SU-DHL-6 (cell line): ENCODE measurements around the gene CFDP1.

Experiments
- H2AFZ ChIP-seq: fragments of 200-600 bp; sonication (generic); 2 replicates; pipeline ENCODE4 v1.6.1; 2014; ENCODE audit warnings: low read depth, mild to moderate bottlenecking, moderate library complexity, mixed read lengths, antibody characterized with exemption, low read length; ENCODE audit not compliant: severe bottlenecking
- H3F3A ChIP-seq: fragments of 200-600 bp; shearing (Covaris generic); 2 replicates; pipeline ENCODE4 v1.6.0; 2016; ENCODE audit warnings: antibody characterized with exemption, mild to moderate bottlenecking; ENCODE audit not compliant: insufficient read depth
- H3K27ac ChIP-seq: fragments of 200-600 bp; sonication (generic); 2 replicates; pipeline ENCODE4 v1.5.1; 2016; ENCODE audit warnings: low read depth, mild to moderate bottlenecking, low read length, moderate library complexity, mixed read lengths
- H3K27me3 ChIP-seq: fragments of 200-600 bp; sonication (generic), shearing (Covaris generic); 2 replicates; pipeline ENCODE4 v1.6.0; 2014; ENCODE audit warnings: mild to moderate bottlenecking, low read length
- H3K36me3 ChIP-seq: fragments of 200-600 bp; sonication (generic); 2 replicates; pipeline ENCODE4 v1.6.1; 2014; ENCODE audit warnings: mild to moderate bottlenecking, low read length, mixed read lengths
- H3K4me2 ChIP-seq: fragments of 300-600, 200-600 bp; shearing (Covaris generic), sonication (generic); 2 replicates; pipeline ENCODE4 v1.6.0; 2014; ENCODE audit warnings: low read length, low read depth, mild to moderate bottlenecking; ENCODE audit not compliant: poor library complexity, severe bottlenecking
- H3K4me3 ChIP-seq: fragments of 200-600 bp; sonication (generic); 2 replicates; pipeline ENCODE4 v1.5.1; 2014; ENCODE audit warnings: antibody characterized with exemption, low read length, mild to moderate bottlenecking, mixed read lengths; ENCODE audit not compliant: insufficient read depth, poor library complexity, severe bottlenecking
- H3K79me2 ChIP-seq: fragments of 200-600 bp; sonication (generic); 2 replicates; pipeline ENCODE4 v1.6.1; 2014; ENCODE audit warnings: mild to moderate bottlenecking, low read length, moderate library complexity; ENCODE audit not compliant: insufficient read depth
- H3K9ac ChIP-seq: fragments of 200-600 bp; sonication (generic); 2 replicates; pipeline ENCODE4 v1.7.0; 2014; ENCODE audit warnings: mild to moderate bottlenecking, low read length
- H3K9me2 ChIP-seq: fragments of 200-600 bp; sonication (generic); replicated peaks from 2 replicates; pipeline ENCODE4 v1.6.1; 2014; ENCODE audit warnings: low read length; ENCODE audit not compliant: insufficient read depth
- H3K9me3 ChIP-seq: fragments of 200-600 bp; sonication (generic); 2 replicates; pipeline ENCODE4 v1.6.1; 2014; ENCODE audit warnings: low read length, mixed read lengths; ENCODE audit not compliant: insufficient read depth
- H4K20me1 ChIP-seq: fragments of 200-600 bp; sonication (generic); 2 replicates; pipeline ENCODE4 v1.6.1; 2014; ENCODE audit warnings: low read depth, mild to moderate bottlenecking, antibody characterized with exemption, low read length, moderate library complexity, mixed read lengths
- EZH2phosphoT487 ChIP-seq: fragments of 200-600 bp; sonication (generic), shearing (Covaris generic); conservative IDR thresholded peaks from 2 replicates; pipeline ENCODE4 v1.6.1; 2018; ENCODE audit warnings: mild to moderate bottlenecking, antibody characterized with exemption, low read length, moderate library complexity, mixed read lengths
- TF ChIP-seq, protein P1 (sequence below): fragments of 200-600 bp; sonication (generic); IDR thresholded peaks from one replicate; pipeline ENCODE4 v1.5.1; 2017; ENCODE audit warnings: antibody characterized with exemption, mild to moderate bottlenecking, low read length, moderate library complexity; ENCODE audit not compliant: insufficient read depth, poor library complexity, severe bottlenecking

Gene CFDP1

DNA sequence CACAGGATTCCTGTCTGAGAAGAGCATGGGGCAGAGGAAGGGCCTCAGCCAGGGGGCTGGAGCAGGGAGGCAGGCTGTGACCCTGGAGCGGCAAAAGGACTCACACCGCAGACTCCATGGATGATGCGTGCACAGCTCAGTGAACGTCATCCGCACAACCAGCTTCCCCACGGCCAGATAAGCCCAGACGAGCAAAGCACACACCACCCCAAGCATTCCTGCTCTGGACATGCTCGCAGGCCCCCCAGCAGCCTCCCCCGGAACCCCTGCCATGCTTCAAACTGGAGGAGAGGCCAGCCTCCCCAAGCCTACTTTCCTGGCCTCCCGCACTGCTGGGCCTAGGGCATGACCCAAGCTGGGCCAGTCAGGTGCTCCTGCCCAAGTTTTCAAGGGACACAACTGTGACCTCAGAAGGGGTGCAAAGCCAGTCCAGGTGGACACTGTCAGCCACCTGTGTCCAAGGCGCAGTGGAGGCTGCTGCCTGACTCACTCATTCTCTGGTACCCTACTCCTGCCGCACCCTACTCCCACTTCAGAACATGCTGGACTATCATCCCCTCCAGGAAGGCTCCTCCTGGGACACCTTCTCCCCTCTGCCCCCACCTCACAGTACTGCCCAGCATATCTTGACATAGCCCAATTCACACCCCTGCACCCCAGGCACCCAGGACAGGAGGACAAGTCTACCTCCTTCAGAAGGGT is 186.6 kb downstream of the CFDP1 start:
- Histone ChIP-seq H3K9ac (no peak overlapping the region), H3F3A (no peaks in the 10 kb centered on the region), H3K27me3 (peaks cover 3% of the 10 kb centered on the region; the same call in 1 of the 2 replicates), H3K36me3 (no peaks in the 10 kb centered on the region), H3K9me2 (no peaks in the 10 kb centered on the region), H2AFZ (no peak overlapping the region), H3K9me3 (no peaks in the 10 kb centered on the region), H3K4me3 (no peak overlapping the region), H3K79me2 (no peaks in the 10 kb centered on the region), H3K27ac (no peak overlapping the region), H4K20me1 (no peaks in the 10 kb centered on the region), H3K4me2 (no peak overlapping the region)
- no peak for TF ChIP-seq EZH2phosphoT487
- TF ChIP-seq, protein P1, sequence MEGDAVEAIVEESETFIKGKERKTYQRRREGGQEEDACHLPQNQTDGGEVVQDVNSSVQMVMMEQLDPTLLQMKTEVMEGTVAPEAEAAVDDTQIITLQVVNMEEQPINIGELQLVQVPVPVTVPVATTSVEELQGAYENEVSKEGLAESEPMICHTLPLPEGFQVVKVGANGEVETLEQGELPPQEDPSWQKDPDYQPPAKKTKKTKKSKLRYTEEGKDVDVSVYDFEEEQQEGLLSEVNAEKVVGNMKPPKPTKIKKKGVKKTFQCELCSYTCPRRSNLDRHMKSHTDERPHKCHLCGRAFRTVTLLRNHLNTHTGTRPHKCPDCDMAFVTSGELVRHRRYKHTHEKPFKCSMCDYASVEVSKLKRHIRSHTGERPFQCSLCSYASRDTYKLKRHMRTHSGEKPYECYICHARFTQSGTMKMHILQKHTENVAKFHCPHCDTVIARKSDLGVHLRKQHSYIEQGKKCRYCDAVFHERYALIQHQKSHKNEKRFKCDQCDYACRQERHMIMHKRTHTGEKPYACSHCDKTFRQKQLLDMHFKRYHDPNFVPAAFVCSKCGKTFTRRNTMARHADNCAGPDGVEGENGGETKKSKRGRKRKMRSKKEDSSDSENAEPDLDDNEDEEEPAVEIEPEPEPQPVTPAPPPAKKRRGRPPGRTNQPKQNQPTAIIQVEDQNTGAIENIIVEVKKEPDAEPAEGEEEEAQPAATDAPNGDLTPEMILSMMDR: no peak

DNA sequence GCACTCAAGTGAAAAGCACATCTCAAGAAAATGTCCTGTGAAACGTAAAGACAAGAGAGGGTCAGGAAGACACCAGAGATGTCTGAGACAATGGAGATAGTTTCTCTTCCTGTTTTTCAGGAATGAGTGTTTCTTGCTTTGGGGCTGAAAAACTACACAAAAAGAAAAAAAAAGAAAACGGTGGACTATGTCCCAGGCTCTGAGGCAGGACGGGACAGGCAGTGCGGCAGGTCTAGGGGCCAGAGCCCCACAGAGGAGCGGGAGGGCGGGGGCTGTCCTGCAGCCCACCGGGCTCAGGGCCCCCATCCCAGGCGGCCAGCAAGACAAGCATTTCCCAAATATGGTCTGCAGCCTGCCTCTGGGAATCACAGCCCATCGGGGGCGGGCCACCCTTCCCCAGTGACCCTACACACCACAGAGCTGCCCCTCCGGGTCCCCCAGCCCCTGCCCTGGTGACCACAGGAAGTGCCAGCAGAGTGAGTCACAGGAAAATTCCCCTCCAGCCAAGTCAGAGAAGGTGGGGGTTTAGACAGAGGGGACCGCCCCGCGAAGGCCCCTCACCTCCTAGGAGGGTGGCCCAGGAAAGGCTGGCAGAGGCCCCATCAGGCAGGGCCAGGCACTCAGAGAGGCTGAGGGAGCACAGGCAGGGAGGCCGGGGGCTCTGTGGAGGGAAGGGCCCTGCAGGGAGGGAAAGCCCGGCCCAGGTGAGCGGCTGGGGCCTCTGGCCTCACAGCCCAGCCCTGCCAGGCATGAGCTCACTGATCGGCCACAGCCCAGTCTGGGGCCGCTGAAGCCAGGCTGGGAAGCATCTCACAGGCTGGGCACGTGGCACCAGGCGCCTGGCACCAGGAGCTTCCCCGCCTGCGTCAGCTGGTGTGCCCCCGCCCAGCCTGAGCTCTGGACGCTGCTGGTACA is 188.2 kb downstream of the CFDP1 start:
- Histone ChIP-seq H3K4me3 (no peak overlapping the region), H3K79me2 (no peaks in the 10 kb centered on the region)
- TF ChIP-seq, protein P1: no peak
- no peak for TF ChIP-seq EZH2phosphoT487

DNA sequence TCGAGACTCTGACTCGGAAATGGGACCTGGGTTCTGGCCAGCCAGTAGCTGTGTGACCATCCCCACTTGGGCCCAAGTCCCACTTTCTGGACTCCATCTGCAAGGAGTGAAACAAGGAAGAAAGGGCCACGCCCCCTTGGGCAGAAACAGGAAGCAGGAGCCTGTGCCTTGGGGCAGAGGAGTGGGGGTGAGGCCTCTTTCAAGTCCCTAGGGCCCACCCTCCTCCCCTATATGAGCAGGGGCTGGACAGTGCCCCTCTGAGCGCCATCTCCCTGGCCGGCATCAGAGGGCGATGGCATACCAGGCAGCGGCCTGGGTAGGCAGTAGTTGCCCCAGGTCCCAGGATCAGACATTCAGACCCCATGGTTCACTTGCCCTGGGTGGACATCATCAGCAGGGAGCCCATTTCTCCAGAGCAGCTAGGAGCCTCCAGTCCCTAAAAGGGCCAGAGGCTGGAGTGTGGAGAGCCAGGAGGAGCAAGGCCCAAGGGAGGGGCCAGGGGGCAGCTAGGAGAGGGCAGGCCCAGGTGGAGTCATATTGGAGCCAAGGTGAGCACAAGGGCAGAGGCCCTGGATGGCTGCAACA is 189.0 kb downstream of the CFDP1 start:
- Histone ChIP-seq H2AFZ (no peak overlapping the region), H3K36me3 (no peaks in the 10 kb centered on the region), H3K4me2 (no peak overlapping the region), H3K27me3 (no peaks in the 10 kb centered on the region), H3K27ac (no peak overlapping the region), H3F3A (no peaks in the 10 kb centered on the region), H3K4me3 (no peak overlapping the region), H3K9me2 (no peaks in the 10 kb centered on the region), H3K79me2 (no peaks in the 10 kb centered on the region), H3K9me3 (no peaks in the 10 kb centered on the region), H3K9ac (no peak overlapping the region), H4K20me1 (no peaks in the 10 kb centered on the region)
- TF ChIP-seq, protein P1: no peak
- TF ChIP-seq EZH2phosphoT487: no peak

More for the DNA sequence above, 188.2 kb downstream of the CFDP1 start:
- Histone ChIP-seq H3F3A (no peaks in the 10 kb centered on the region), H3K27me3 (no peaks in the 10 kb centered on the region), H3K27ac (no peak overlapping the region), H3K36me3 (no peaks in the 10 kb centered on the region), H3K9me2 (no peaks in the 10 kb centered on the region), H3K9me3 (no peaks in the 10 kb centered on the region), H3K4me2 (no peak overlapping the region), H4K20me1 (no peaks in the 10 kb centered on the region), H2AFZ (no peak overlapping the region), H3K9ac (no peak overlapping the region)
